HepG2 (cell line): ENCODE data around the gene CELSR2. TPM values are rescaled to one million over a fixed set of nuclear protein-coding genes. Genes with fewer than 3 reads are reported as not detected.

Experiments used
- EEA1 ChIP-seq: sonication (generic); formaldehyde crosslinking; IDR thresholded peaks from 2 replicates; pipeline ENCODE4 v1.5.1; 2020; ENCODE audit warnings: mild to moderate bottlenecking, missing genetic modification reagents, borderline replicate concordance
- ELF4 ChIP-seq: sonication (generic); formaldehyde crosslinking; IDR thresholded peaks from 2 replicates; pipeline ENCODE4 v1.5.0; 2020; ENCODE audit warnings: missing genetic modification reagents, mild to moderate bottlenecking, moderate library complexity, borderline replicate concordance
- KLF13 ChIP-seq: sonication (generic); formaldehyde crosslinking; IDR thresholded peaks from 2 replicates; pipeline ENCODE4 v1.4.0; 2020; ENCODE audit warnings: mild to moderate bottlenecking, missing genetic modification reagents
- MEIS1 ChIP-seq: sonication (generic); formaldehyde crosslinking; IDR thresholded peaks from 2 replicates; pipeline ENCODE4 v1.9.0; 2021; ENCODE audit warnings: mild to moderate bottlenecking, missing genetic modification reagents, moderate library complexity, borderline replicate concordance
- PRMT3 ChIP-seq: sonication (generic); formaldehyde crosslinking; IDR thresholded peaks from 2 replicates; pipeline ENCODE4 v1.8.1; 2022; ENCODE audit warnings: low read depth, mild to moderate bottlenecking, moderate library complexity, missing genetic modification reagents, borderline replicate concordance
- RXRA ChIP-seq: sonication (generic); formaldehyde crosslinking; IDR thresholded peaks from 2 replicates; pipeline ENCODE4 v1.5.1; 2020; ENCODE audit warnings: missing genetic modification reagents
- SOX5 ChIP-seq: IDR thresholded peaks from 2 replicates; pipeline ENCODE4 v1.6.1; 2016; ENCODE audit warnings: borderline replicate concordance
- THAP9 ChIP-seq: sonication (generic); formaldehyde crosslinking; IDR thresholded peaks from 2 replicates; pipeline ENCODE4; 2020; ENCODE audit warnings: missing genetic modification reagents, mild to moderate bottlenecking, borderline replicate concordance
- ZBTB26 ChIP-seq: IDR thresholded peaks from 2 replicates; pipeline ENCODE4 v1.6.1; 2016; ENCODE audit warnings: missing compliant biosample characterization, missing genetic modification reagents, borderline replicate concordance
- ZHX1 ChIP-seq: sonication (generic); formaldehyde crosslinking; IDR thresholded peaks from 2 replicates; pipeline ENCODE4 v1.8.1; 2022; ENCODE audit warnings: low read depth, mild to moderate bottlenecking, missing genetic modification reagents
- ZKSCAN5 ChIP-seq: sonication (generic); formaldehyde crosslinking; IDR thresholded peaks from 2 replicates; pipeline ENCODE4 v1.5.1; 2020; ENCODE audit warnings: mild to moderate bottlenecking, missing genetic modification reagents
- ZNF160 ChIP-seq: sonication (generic); formaldehyde crosslinking; IDR thresholded peaks from 2 replicates; pipeline ENCODE4 v1.8.0; 2022; ENCODE audit warnings: mild to moderate bottlenecking, inconsistent platforms, missing genetic modification reagents
- ZNF781 ChIP-seq: sonication (generic); formaldehyde crosslinking; IDR thresholded peaks from 2 replicates; pipeline ENCODE4 v1.5.1; 2020; ENCODE audit warnings: borderline replicate concordance, mild to moderate bottlenecking, missing genetic modification reagents; ENCODE audit errors: not compliant biosample characterization
- polyA plus RNA-seq, 8 experiments: library from polyadenylated mRNA; depleted of rRNA in 3 of 8; stranded (reverse) in 7 of 8; unstranded in 1 of 8; fragments of >200 nt; fragmentation: Illumina TruSeq in 4 of 8; extraction: Trizol in 4 of 8; gene quantifications; 2 replicates each; pipeline versions ENCODE4 v1.2.1 to v1.2.3, GENCODE V29; 2011 to 2016; ENCODE audit warnings: low read depth in 4 of 8, missing spikeins in 1 of 8, mixed read lengths in 1 of 8; ENCODE audit not compliant: insufficient read depth in 1 of 8
- total RNA-seq, 5 experiments: library from RNA; depleted of rRNA; stranded (reverse); fragments of >200 nt; fragmentation: Illumina TruSeq; extraction: Trizol; gene quantifications; 2 replicates each; pipeline ENCODE4 v1.2.3, GENCODE V29; 2016; ENCODE audit warnings: low read depth in 1 of 5

CELSR2 gene
- total and polyA plus RNA-seq, 2 of the 13 experiments (the other 11 are each of a cell fraction or from before 2014, with no cell fraction given), result 4.0 to 6.6 TPM

- TF ChIP-seq ZHX1 (CRISPR knock-in tag), result peak; percentile 74
- TF ChIP-seq EEA1 (CRISPR knock-in tag), result no peak
- no peak for TF ChIP-seq PRMT3 (CRISPR knock-in tag)
- TF ChIP-seq KLF13 (CRISPR knock-in tag), result no peak
- no peak for TF ChIP-seq ZKSCAN5 (CRISPR knock-in tag)
- TF ChIP-seq ZBTB26 (CRISPR knock-in tag), result peak; percentile 63
- peak; percentile 67 for TF ChIP-seq ZNF781 (CRISPR knock-in tag)
- peak; percentile 89 for TF ChIP-seq SOX5 (CRISPR knock-in tag)
- TF ChIP-seq ELF4 (CRISPR knock-in tag), result peak; percentile 52; the same call in 1 of the 2 replicates
- TF ChIP-seq THAP9 (CRISPR knock-in tag), result no peak
- TF ChIP-seq ZNF160 (CRISPR knock-in tag), result 0 out of 2 replicates have a peak, but pooled peaks have one; percentile 45
- TF ChIP-seq RXRA (CRISPR knock-in tag), result peak; percentile 66; the same call in 1 of the 2 replicates
- peak; percentile 82; the same call in 1 of the 2 replicates for TF ChIP-seq MEIS1
Observed at GRCh38 chr1:109298666-109299557, 49.6 kb downstream of the CELSR2 start (continued).
